B cell (primary cell): ENCODE results near the gene LSP1.

ENCODE experiments used
- CTCF ChIP-seq: fragments of 200-600 bp; IDR thresholded peaks from one replicate; pipeline ENCODE4 v1.8.0; 2022; ENCODE audit warnings: antibody characterized with exemption, mild to moderate bottlenecking
- EZH2 ChIP-seq: IDR thresholded peaks from 2 replicates; pipeline ENCODE4 v1.6.1; 2012; ENCODE audit warnings: borderline replicate concordance, low read depth, mild to moderate bottlenecking, moderate library complexity, low read length; ENCODE audit not compliant: insufficient read depth, poor library complexity, severe bottlenecking

GRCh38 chr11:1868636-1869291 is 15.9 kb downstream of the LSP1 start:
- no peak for TF ChIP-seq CTCF
- no peak for TF ChIP-seq EZH2
